H1 (cell line): ENCODE results near the gene CRACDL. TPM values are rescaled to one million over a fixed set of nuclear protein-coding genes. Genes with fewer than 3 reads are reported as not detected.

Experiments
- ASH2L ChIP-seq: fragments of 200-600, 300-600 bp; sonication (generic); IDR thresholded peaks from one replicate; pipeline ENCODE4 v1.7.1; 2017; ENCODE audit warnings: low read length
- GABPA ChIP-seq: IDR thresholded peaks from 2 replicates; pipeline ENCODE4 v1.6.1; 2011; ENCODE audit warnings: mild to moderate bottlenecking, low read length, moderate library complexity, borderline replicate concordance; ENCODE audit not compliant: insufficient read depth
- HDAC2 ChIP-seq, 2 experiments: fragments of 300-600 bp in 1 of 2; sonication (generic) in 1 of 2; IDR thresholded peaks; 2 replicates each; pipeline ENCODE4 v1.6.1; 2011 to 2012; ENCODE audit warnings: low read depth in 2 of 2, low read length in 2 of 2, mild to moderate bottlenecking in 2 of 2, moderate library complexity in 2 of 2, borderline replicate concordance in 1 of 2, inconsistent platforms in 1 of 2
- JUN ChIP-seq: IDR thresholded peaks from 2 replicates; pipeline ENCODE4 v1.6.1; 2011; ENCODE audit warnings: low read depth, mild to moderate bottlenecking, improper control_type of control experiment, low read length
- JUND ChIP-seq: IDR thresholded peaks from 2 replicates; pipeline ENCODE4 v1.6.1; 2011; ENCODE audit warnings: mild to moderate bottlenecking, improper control_type of control experiment, low read length
- POU5F1 ChIP-seq: IDR thresholded peaks from 2 replicates; pipeline ENCODE4 v1.6.1; 2011; ENCODE audit warnings: low read depth, mild to moderate bottlenecking, low read length, moderate library complexity
- SUZ12 ChIP-seq: fragments of 200-600 bp; sonication (generic); IDR thresholded peaks from 2 replicates; pipeline ENCODE4 v1.6.1; 2012; ENCODE audit warnings: mild to moderate bottlenecking, inconsistent platforms, low read length, moderate library complexity, mixed read lengths
- TCF12 ChIP-seq: IDR thresholded peaks from 2 replicates; pipeline ENCODE4 v1.6.1; 2011; ENCODE audit warnings: low read depth, mild to moderate bottlenecking, low read length
- polyA plus RNA-seq, 7 experiments: library from polyadenylated mRNA; depleted of rRNA in 3 of 7; stranded (reverse) in 5 of 7; unstranded in 2 of 7; fragments of >200 nt in 5 of 7; fragments of 200-250 nt in 2 of 7; gene quantifications; 1 replicate in 5 of 7; 2 replicates in 1 of 7; 4 replicates in 1 of 7; pipeline versions ENCODE4 v1.2.1 to v1.2.3, GENCODE V29; 2011 to 2013; ENCODE audit warnings: missing spikeins in 2 of 7, mixed read lengths in 2 of 7
- total RNA-seq: library from RNA; stranded (reverse); fragmentation: NEBNext Ultra II Directional; extraction: Animal tissue kit (Norgen Biotek cat#: 25700); gene quantifications from 2 replicates; pipeline ENCODE4 v1.2.1, GENCODE V29; 2021

CRACDL gene
- total and polyA plus RNA-seq, 2 of the 8 experiments (the other 6 are each of a cell fraction or from before 2014, with no cell fraction given) = 0.07 to 0.38 TPM

DNA sequence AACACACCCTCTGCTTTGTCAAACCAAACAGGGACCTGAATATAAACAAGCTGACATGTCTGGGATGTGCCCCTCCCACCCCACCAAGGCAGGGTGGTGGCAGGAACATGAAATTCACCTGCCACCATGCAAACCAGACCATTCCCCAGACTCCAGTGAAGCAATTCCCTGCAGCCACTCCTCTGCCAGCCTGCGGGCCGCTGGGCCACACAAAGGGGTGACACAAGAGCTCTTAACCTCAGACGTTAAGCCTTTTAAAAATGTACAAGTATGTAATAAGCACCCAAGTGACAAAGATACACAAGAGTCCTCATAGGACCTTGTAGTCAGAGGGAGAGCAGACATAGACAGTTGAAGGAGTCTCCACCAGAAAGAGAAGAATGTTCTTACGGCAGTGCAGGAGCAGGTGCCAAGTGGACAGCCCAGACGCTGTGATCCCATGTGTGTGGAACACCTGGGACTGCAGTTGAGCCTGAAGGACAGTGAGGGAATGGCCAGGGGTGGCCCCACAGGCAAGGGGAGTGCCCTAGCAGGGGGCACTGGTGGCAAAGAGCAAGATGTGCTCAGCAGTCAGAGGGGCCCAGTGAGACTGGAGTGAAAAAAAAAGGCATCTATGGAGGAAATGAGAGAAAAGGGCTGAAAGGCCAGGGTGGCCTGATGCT lies 36.9 kb downstream of the CRACDL start (continued):
- no peak for TF ChIP-seq TCF12
- no peak for TF ChIP-seq ASH2L
- TF ChIP-seq HDAC2 (IDR thresholded peaks at IDR 0.05; ENCODE audit: borderline replicate concordance in 1 of 2, low read depth in 2 of 2, low read length in 2 of 2) = no peak
- TF ChIP-seq JUN = no peak
- no peak for TF ChIP-seq SUZ12
- no peak for TF ChIP-seq GABPA
- no peak for TF ChIP-seq POU5F1
- TF ChIP-seq JUND = no peak
